ENCODE results near the gene LYRM9.
"Not testable (repeated sequence)": the region's sequence is repeated elsewhere in the genome, so short reads cannot be mapped to it uniquely, and the experiment has no call there.

The LYRM9 gene

GRCh38 chr17:27849474-27850185 lies 43.5 kb downstream of the LYRM9 start:
- TF ChIP-seq CTCF (IDR thresholded peaks at IDR 0.05): no peak
- Histone ChIP-seq H3K9me3 (no peaks in the 10 kb centered on the region), H3K4me3 (ENCODE audit: low read depth in 1 of 2, low read length in 1 of 2) (no peak overlapping the region), H3K4me1 (ENCODE audit: control insufficient read depth in 1 of 2, insufficient read depth in 1 of 2, low read depth in 1 of 2, low read length in 1 of 2) (no peaks in the 10 kb centered on the region), H3K36me3 (no peaks in the 10 kb centered on the region), H3K27ac (no peak overlapping the region), H3K27me3 (no peaks in the 10 kb centered on the region)

GRCh38 chr17:27848931-27849330 lies 44.2 kb downstream of the LYRM9 start:
- Histone ChIP-seq H3K4me3 (ENCODE audit: low read depth in 1 of 2, low read length in 1 of 2) (no peak overlapping the region), H3K27me3 (no peaks in the 10 kb centered on the region), H3K9me3 (no peaks in the 10 kb centered on the region), H3K36me3 (no peaks in the 10 kb centered on the region), H3K27ac (no peak overlapping the region), H3K4me1 (ENCODE audit: control insufficient read depth in 1 of 2, insufficient read depth in 1 of 2, low read depth in 1 of 2, low read length in 1 of 2) (no peaks in the 10 kb centered on the region)
- TF ChIP-seq CTCF (IDR thresholded peaks at IDR 0.05): no peak

- not testable (repeated sequence) for H3K4me3 ChIP-seq (ENCODE audit: low read depth in 1 of 2, low read length in 1 of 2); H3K27ac ChIP-seq; H3K27me3 ChIP-seq; H3K9me3 ChIP-seq; H3K36me3 ChIP-seq; H3K4me1 ChIP-seq (ENCODE audit: control insufficient read depth in 1 of 2, insufficient read depth in 1 of 2, low read depth in 1 of 2, low read length in 1 of 2)
These were observed 46.3 kb downstream of the LYRM9 start for GRCh38 chr17:27846808-27847307.

- no peak overlapping the region for H3K27ac ChIP-seq
- no peak for TF ChIP-seq CTCF (IDR thresholded peaks at IDR 0.05)
- H3K36me3 ChIP-seq: no peaks in the 10 kb centered on the region
- no peaks in the 10 kb centered on the region for H3K4me1 ChIP-seq (ENCODE audit: control insufficient read depth in 1 of 2, insufficient read depth in 1 of 2, low read depth in 1 of 2, low read length in 1 of 2)
- H3K9me3 ChIP-seq: no peaks in the 10 kb centered on the region
- H3K4me3 ChIP-seq (ENCODE audit: low read depth in 1 of 2, low read length in 1 of 2): peak overlapping the region in 1 of 2 experiments; percentile 43
- no peaks in the 10 kb centered on the region for H3K27me3 ChIP-seq
These were observed 47.0 kb downstream of the LYRM9 start for GRCh38 chr17:27846042-27846655.

- Histone ChIP-seq H3K27ac (no peak overlapping the region), H3K36me3 (no peaks in the 10 kb centered on the region), H3K4me3 (ENCODE audit: low read depth in 1 of 2, low read length in 1 of 2) (no peak overlapping the region), H3K9me3 (no peaks in the 10 kb centered on the region), H3K4me1 (ENCODE audit: control insufficient read depth in 1 of 2, insufficient read depth in 1 of 2, low read depth in 1 of 2, low read length in 1 of 2) (no peaks in the 10 kb centered on the region), H3K27me3 (no peaks in the 10 kb centered on the region)
- no peak for TF ChIP-seq CTCF (IDR thresholded peaks at IDR 0.05)
These were observed 47.7 kb downstream of the LYRM9 start for GRCh38 chr17:27845264-27846041.

GRCh38 chr17:27840688-27841087 lies 52.5 kb downstream of the LYRM9 start:
- H3K9me3 ChIP-seq: no peaks in the 10 kb centered on the region
- no peak overlapping the region for H3K4me3 ChIP-seq (ENCODE audit: low read depth in 1 of 2, low read length in 1 of 2)
- no peaks in the 10 kb centered on the region for H3K27me3 ChIP-seq
- H3K36me3 ChIP-seq: no peaks in the 10 kb centered on the region
- H3K4me1 ChIP-seq (ENCODE audit: control insufficient read depth in 1 of 2, insufficient read depth in 1 of 2, low read depth in 1 of 2, low read length in 1 of 2): no peaks in the 10 kb centered on the region
- TF ChIP-seq CTCF (IDR thresholded peaks at IDR 0.05): no peak
- no peak overlapping the region for H3K27ac ChIP-seq

GRCh38 chr17:27840406-27840678 lies 52.8 kb downstream of the LYRM9 start:
- not testable (repeated sequence) for H3K9me3 ChIP-seq; H3K4me3 ChIP-seq (ENCODE audit: low read depth in 1 of 2, low read length in 1 of 2); H3K4me1 ChIP-seq (ENCODE audit: control insufficient read depth in 1 of 2, insufficient read depth in 1 of 2, low read depth in 1 of 2, low read length in 1 of 2); H3K27ac ChIP-seq; H3K27me3 ChIP-seq; H3K36me3 ChIP-seq

GRCh38 chr17:27839571-27840405 lies 53.4 kb downstream of the LYRM9 start:
- H3K4me3 ChIP-seq (ENCODE audit: low read depth in 1 of 2, low read length in 1 of 2); H3K9me3 ChIP-seq; H3K4me1 ChIP-seq (ENCODE audit: control insufficient read depth in 1 of 2, insufficient read depth in 1 of 2, low read depth in 1 of 2, low read length in 1 of 2); H3K27me3 ChIP-seq; H3K36me3 ChIP-seq; H3K27ac ChIP-seq: not testable (repeated sequence)
